H1 (cell line): ENCODE measurements around the gene RIC8A. TPM values are rescaled to one million over a fixed set of nuclear protein-coding genes. Genes with fewer than 3 reads are reported as not detected.
"Not testable (repeated sequence)": the region's sequence is repeated elsewhere in the genome, so short reads cannot be mapped to it uniquely, and the experiment has no call there.

Experiments used
- CTCF ChIA-PET: fragments of 300-600 bp; sonication (Branson Sonifier 250); formaldehyde crosslinking; loops from one replicate; lab custom pipeline; 2021; ENCODE audit not compliant: partially characterized antibody; lab: Charles Lee
- POLR2A ChIA-PET: fragments of 300-600 bp; sonication (Branson Sonifier 250); formaldehyde crosslinking; loops from one replicate; lab custom pipeline; 2021; ENCODE audit warnings: inconsistent platforms; ENCODE audit not compliant: partially characterized antibody; lab: Charles Lee
- DNase-seq, 2 experiments: peaks; one replicate each; pipeline versions ENCODE4 v3.0.0 to v3.0.0-alpha.2; 2010 to 2022; ENCODE audit warnings: low spot score in 2 of 2, low read depth in 1 of 2, mixed read lengths in 1 of 2
- FAIRE-seq: peaks from 2 replicates; lab custom pipeline; 2011; peaks lifted over from hg19 to GRCh38; lab: Jason Lieb, UNC
- H2AFZ ChIP-seq: 2 replicates; pipeline ENCODE4 v1.8.1; 2012; ENCODE audit warnings: low read length, inconsistent platforms
- H2AK5ac ChIP-seq: 2 replicates; pipeline ENCODE4 v1.6.1; 2013; ENCODE audit warnings: low read depth, low read length
- H2BK120ac ChIP-seq: replicated peaks from 2 replicates; pipeline ENCODE3; 2013; ENCODE audit warnings: low read depth, low read length, inconsistent platforms
- H2BK12ac ChIP-seq: 2 replicates; pipeline ENCODE4 v1.6.1; 2013; ENCODE audit warnings: low read depth, low read length
- H2BK15ac ChIP-seq: 2 replicates; pipeline ENCODE4 v1.6.1; 2013; ENCODE audit warnings: low read length
- H2BK20ac ChIP-seq: 2 replicates; pipeline ENCODE4 v1.6.1; 2013; ENCODE audit warnings: low read length
- H2BK5ac ChIP-seq: 2 replicates; pipeline ENCODE4 v1.6.1; 2013; ENCODE audit warnings: low read depth, low read length
- H3K14ac ChIP-seq: 2 replicates; pipeline ENCODE4 v1.6.1; 2013; ENCODE audit warnings: inconsistent platforms; ENCODE audit not compliant: insufficient read length
- H3K18ac ChIP-seq: 2 replicates; pipeline ENCODE4 v1.6.1; 2013; ENCODE audit warnings: low read length; ENCODE audit errors: extremely low read depth
- H3K23ac ChIP-seq: 2 replicates; pipeline ENCODE4 v1.6.1; 2013; ENCODE audit warnings: inconsistent platforms; ENCODE audit not compliant: insufficient read length
- H3K23me2 ChIP-seq: 2 replicates; pipeline ENCODE4 v1.6.1; 2013; ENCODE audit warnings: low read depth, low read length
- H3K27ac ChIP-seq: 2 replicates; pipeline ENCODE4 v1.6.1; 2011; ENCODE audit warnings: low read depth, low read length, inconsistent platforms
- H3K27me3 ChIP-seq, 4 experiments: replicated peaks in 1 of 4; 1 replicate in 1 of 4; 2 replicates in 3 of 4; pipeline versions ENCODE4 v1.6.1 to v1.8.1; 2011 to 2013; ENCODE audit warnings: low read length in 3 of 4, mild to moderate bottlenecking in 3 of 4, inconsistent platforms in 2 of 4, mixed read lengths in 2 of 4, moderate library complexity in 1 of 4; ENCODE audit not compliant: control insufficient read depth in 3 of 4, insufficient read depth in 3 of 4; ENCODE audit errors: extremely low read depth in 1 of 4
- H3K36me3 ChIP-seq, 4 experiments: 2 replicates each; pipeline versions ENCODE4 v1.6.1 to v1.8.1; 2011 to 2013; ENCODE audit warnings: mild to moderate bottlenecking in 4 of 4, low read length in 3 of 4, moderate library complexity in 2 of 4, control low read depth in 1 of 4, inconsistent platforms in 1 of 4; ENCODE audit not compliant: insufficient read depth in 4 of 4, control insufficient read depth in 2 of 4
- H3K4ac ChIP-seq: replicated peaks from 2 replicates; pipeline ENCODE3; 2013; ENCODE audit warnings: low read length, low read depth, mixed read lengths, inconsistent platforms; ENCODE audit not compliant: insufficient read length
- H3K4me1 ChIP-seq, 4 experiments: replicated peaks in 1 of 4; 1 replicate in 1 of 4; 2 replicates in 3 of 4; pipeline versions ENCODE4 v1.6.1 to v1.8.1; 2011 to 2013; ENCODE audit warnings: low read length in 3 of 4, inconsistent platforms in 2 of 4, mixed read lengths in 1 of 4; ENCODE audit not compliant: insufficient read depth in 4 of 4, control insufficient read depth in 3 of 4
- H3K4me2 ChIP-seq, 2 experiments: 2 replicates each; pipeline versions ENCODE4 v1.6.1 to v1.8.1; 2011 to 2013; ENCODE audit warnings: low read depth in 2 of 2, low read length in 2 of 2, control low read depth in 1 of 2, inconsistent platforms in 1 of 2, mild to moderate bottlenecking in 1 of 2; ENCODE audit not compliant: insufficient read depth in 1 of 2
- H3K4me3 ChIP-seq, 4 experiments: fragments of 200-600, 300-600 bp in 1 of 4; sonication (generic), shearing (Covaris generic), sonication (Bioruptor Twin) in 1 of 4; 2 replicates each; pipeline versions ENCODE4 v1.5.1 to v1.8.1; 2011 to 2016; ENCODE audit warnings: low read length in 4 of 4, low read depth in 3 of 4, control low read depth in 2 of 4, inconsistent platforms in 2 of 4, mild to moderate bottlenecking in 2 of 4, mixed read lengths in 1 of 4, moderate library complexity in 1 of 4; ENCODE audit not compliant: insufficient read depth in 2 of 4; ENCODE audit errors: extremely low read depth in 1 of 4
- H3K56ac ChIP-seq: replicated peaks from 2 replicates; pipeline ENCODE3; 2013; ENCODE audit warnings: low read depth, mild to moderate bottlenecking, mixed read lengths, low read length, inconsistent platforms; ENCODE audit not compliant: insufficient read length
- H3K79me1 ChIP-seq: 2 replicates; pipeline ENCODE4 v1.6.1; 2013; ENCODE audit warnings: low read depth, low read length, control low read depth
- H3K79me2 ChIP-seq, 2 experiments: 2 replicates each; pipeline versions ENCODE4 v1.6.1 to v1.8.1; 2012 to 2013; ENCODE audit warnings: low read length in 2 of 2, mild to moderate bottlenecking in 2 of 2, inconsistent platforms in 1 of 2; ENCODE audit not compliant: insufficient read depth in 2 of 2, control insufficient read depth in 1 of 2
- H3K9ac ChIP-seq, 4 experiments: replicated peaks in 1 of 4; 1 replicate in 1 of 4; 2 replicates in 3 of 4; pipeline versions ENCODE4 v1.6.1 to v1.8.1; 2011 to 2013; ENCODE audit warnings: low read depth in 3 of 4, low read length in 3 of 4, control low read depth in 2 of 4, mild to moderate bottlenecking in 2 of 4, moderate library complexity in 2 of 4, inconsistent platforms in 1 of 4; ENCODE audit errors: extremely low read depth in 1 of 4
- H3K9me3 ChIP-seq, 2 experiments: 2 replicates each; pipeline versions ENCODE4 v1.6.1 to v1.8.1; 2012 to 2013; ENCODE audit warnings: mild to moderate bottlenecking in 2 of 2, moderate library complexity in 2 of 2, control low read depth in 1 of 2, inconsistent platforms in 1 of 2, low read depth in 1 of 2, low read length in 1 of 2, mixed read lengths in 1 of 2; ENCODE audit not compliant: insufficient read depth in 2 of 2
- H4K20me1 ChIP-seq, 2 experiments: replicated peaks in 1 of 2; 2 replicates each; pipeline versions ENCODE3 to v1.8.1; 2011 to 2013; ENCODE audit warnings: inconsistent platforms in 2 of 2, low read length in 2 of 2, mild to moderate bottlenecking in 1 of 2; ENCODE audit not compliant: insufficient read depth in 2 of 2, control insufficient read depth in 1 of 2
- H4K5ac ChIP-seq: 2 replicates; pipeline ENCODE4 v1.6.1; 2013; ENCODE audit warnings: low read length, low read depth, mixed read lengths, inconsistent platforms; ENCODE audit not compliant: insufficient read length
- H4K8ac ChIP-seq: 2 replicates; pipeline ENCODE4 v1.8.0; 2013; ENCODE audit warnings: mild to moderate bottlenecking, moderate library complexity, low read length, inconsistent platforms; ENCODE audit not compliant: insufficient read depth; ENCODE audit errors: extremely low read depth
- H4K91ac ChIP-seq: replicated peaks from 2 replicates; pipeline ENCODE3; 2013; ENCODE audit warnings: low read length, mixed read lengths, inconsistent platforms; ENCODE audit not compliant: insufficient read length
- ATF3 ChIP-seq: IDR thresholded peaks from 2 replicates; pipeline ENCODE4 v1.6.1; 2011; ENCODE audit warnings: low read depth, mild to moderate bottlenecking, low read length; ENCODE audit not compliant: insufficient read depth
- CEBPB ChIP-seq: IDR thresholded peaks from 2 replicates; pipeline ENCODE4 v1.6.1; 2012; ENCODE audit warnings: low read depth, low read length
- RFX5 ChIP-seq: IDR thresholded peaks from 2 replicates; pipeline ENCODE4 v1.6.1; 2011; ENCODE audit warnings: low read depth, low read length, improper control_type of control experiment, borderline replicate concordance
- RNF2 ChIP-seq: fragments of 200-900, 300-1000 bp; sonication (generic); IDR thresholded peaks from 2 replicates; pipeline ENCODE4 v1.7.1; 2016; ENCODE audit warnings: borderline replicate concordance, low read depth, mild to moderate bottlenecking, antibody characterized with exemption, low read length; ENCODE audit not compliant: poor library complexity, severe bottlenecking; ENCODE audit errors: missing control alignments
- RXRA ChIP-seq: IDR thresholded peaks from 2 replicates; pipeline ENCODE4 v1.6.1; 2011; ENCODE audit warnings: low read depth, mild to moderate bottlenecking, low read length, moderate library complexity; ENCODE audit not compliant: insufficient read depth
- SIRT6 ChIP-seq: IDR thresholded peaks from one replicate; pipeline ENCODE4 v1.7.1; 2012; ENCODE audit warnings: low read length, inconsistent platforms
- YY1 ChIP-seq: IDR thresholded peaks from 2 replicates; pipeline ENCODE4 v1.6.1; 2011; ENCODE audit warnings: low read depth, mild to moderate bottlenecking, low read length
- WGBS, 2 experiments: shearing (Covaris generic) in 1 of 2; methylation state at CpG; one replicate each; pipeline versions ENCODE4 v1.1.6 to v1.1.7; 2013 to 2015; ENCODE audit warnings: low lambda C conversion rate in 2 of 2, mixed read lengths in 2 of 2, inconsistent platforms in 1 of 2, low coverage in 1 of 2, missing lambda C conversion rate in 1 of 2; ENCODE audit not compliant: insufficient replicate concordance in 2 of 2, insufficient coverage in 1 of 2, insufficient read length in 1 of 2; ENCODE audit errors: extremely low coverage in 1 of 2, missing lambda C conversion rate in 1 of 2; 5-methylcytosine and 5-hydroxymethylcytosine counted together
- polyA plus RNA-seq, 7 experiments: library from polyadenylated mRNA; depleted of rRNA in 3 of 7; stranded (reverse) in 5 of 7; unstranded in 2 of 7; fragments of >200 nt in 5 of 7; fragments of 200-250 nt in 2 of 7; gene quantifications; 1 replicate in 5 of 7; 2 replicates in 1 of 7; 4 replicates in 1 of 7; pipeline versions ENCODE4 v1.2.1 to v1.2.3, GENCODE V29; 2011 to 2013; ENCODE audit warnings: missing spikeins in 2 of 7, mixed read lengths in 2 of 7
- total RNA-seq: library from RNA; stranded (reverse); fragmentation: NEBNext Ultra II Directional; extraction: Animal tissue kit (Norgen Biotek cat#: 25700); gene quantifications from 2 replicates; pipeline ENCODE4 v1.2.1, GENCODE V29; 2021

Gene RIC8A
- total and polyA plus RNA-seq, 2 of the 8 experiments (the other 6 are each of a cell fraction or from before 2014, with no cell fraction given), result 67.0 to 105 TPM

DNA sequence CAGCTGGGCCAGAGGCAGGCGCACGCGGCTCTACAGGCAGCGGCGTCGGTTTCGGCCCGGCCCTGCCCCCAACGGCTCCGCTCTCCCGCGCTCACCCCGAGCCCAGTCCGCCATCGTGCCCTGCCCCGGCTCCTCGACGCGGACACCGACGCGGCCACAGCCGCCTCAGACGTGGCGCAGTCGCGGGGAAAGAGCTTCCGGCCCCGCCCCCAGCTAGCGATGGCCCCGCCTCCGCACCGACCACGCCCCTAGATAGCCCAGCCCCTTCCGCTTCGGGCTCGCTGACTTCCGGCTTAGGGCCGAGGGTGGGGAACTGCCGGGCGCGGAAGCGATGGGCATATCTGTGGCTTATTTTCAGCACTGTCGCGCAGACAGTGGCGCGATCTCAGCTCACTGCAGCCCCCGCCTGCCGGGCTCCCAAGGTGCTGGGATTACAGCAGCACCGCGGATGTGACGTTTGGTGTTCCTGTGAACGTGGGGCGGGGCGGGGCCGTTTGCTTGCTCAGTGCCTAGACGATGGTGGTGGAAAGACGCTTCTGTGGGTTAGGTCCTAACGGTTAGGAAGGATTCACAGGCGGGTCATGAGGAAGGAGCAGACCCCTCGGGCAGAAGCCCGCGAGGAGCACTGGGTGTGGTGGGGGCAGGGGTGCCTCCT lies at the start of gene RIC8A, which contains the start of gene BET1L (continued):
- TF ChIP-seq CEBPB, result no peak
- TF ChIP-seq ATF3, result 0 out of 2 replicates have a peak, but pooled peaks have one; percentile 16
- no peak for TF ChIP-seq RNF2
- TF ChIP-seq YY1, result no peak
- no peak for TF ChIP-seq RXRA
- no peak for TF ChIP-seq SIRT6
- no peak for TF ChIP-seq RFX5

DNA sequence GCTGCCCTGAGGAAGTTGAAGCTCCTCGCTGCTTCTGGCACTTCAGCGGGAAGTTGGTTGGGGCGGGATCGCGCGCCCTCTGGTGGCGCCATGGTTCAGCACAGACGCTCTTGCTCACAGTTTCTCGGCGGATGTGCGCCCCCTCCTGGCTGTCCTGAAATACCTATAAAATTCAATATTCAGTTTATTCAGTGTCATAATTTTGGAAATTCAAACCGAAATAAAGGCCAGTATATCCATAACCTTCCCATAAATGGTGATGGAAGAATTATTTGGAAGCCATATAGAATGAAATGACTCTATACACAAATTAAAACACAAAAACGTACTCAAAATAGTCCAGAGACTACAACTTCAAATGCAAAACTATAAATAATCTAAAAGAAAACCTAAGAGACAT lies 27.3 kb upstream of the RIC8A start:
- DNase-seq, POLR2A ChIA-PET: not testable (repeated sequence)
- no CpG with 5 or more reads among the region's 13 CpGs for WGBS, 2 experiments

More for the DNA sequence above, 27.3 kb upstream of the RIC8A start:
- H3K18ac ChIP-seq, H3K23me2 ChIP-seq, H3K79me1 ChIP-seq, H3K23ac ChIP-seq, H3K36me3 ChIP-seq, H3K4me3 ChIP-seq, H3K9me3 ChIP-seq, H3K4ac ChIP-seq, H3K27me3 ChIP-seq, H4K5ac ChIP-seq, H3K4me1 ChIP-seq, FAIRE-seq, H4K20me1 ChIP-seq, H2BK5ac ChIP-seq, H3K14ac ChIP-seq, H2AFZ ChIP-seq, H2BK12ac ChIP-seq, H2AK5ac ChIP-seq, H2BK15ac ChIP-seq, H3K79me2 ChIP-seq, H3K4me2 ChIP-seq, H2BK20ac ChIP-seq, CTCF ChIA-PET, H2BK120ac ChIP-seq, H3K56ac ChIP-seq, H4K8ac ChIP-seq, H4K91ac ChIP-seq, H3K9ac ChIP-seq, H3K27ac ChIP-seq: not testable (repeated sequence)
